IMR-90 (cell line): ENCODE data around the gene TPSAB1. TPM values are rescaled to one million over a fixed set of nuclear protein-coding genes. Genes with fewer than 3 reads are reported as not detected.
A peak's percentile ranks its signal among the peaks of the same experiment; 100 is the strongest.

Source experiments
- ATAC-seq: fragments of 200-7000 bp; cut with Tn5 transposase; 2 replicates; pipeline ENCODE4 v1.9.1; 2020; ENCODE audit warnings: low read depth, mild to moderate bottlenecking, moderate library complexity
- BruUV-seq: library from RNA; stranded (reverse); fragments of 400-500 nt; replicated peaks from 2 replicates; lab custom pipeline; 2021; lab: Mats Ljungman, UMichigan
- CTCF ChIA-PET: fragments of 300-600 bp; formaldehyde crosslinking; extraction: SDS; loops from one replicate; lab custom pipeline; 2021; ENCODE audit warnings: antibody characterized with exemption; lab: Yijun Ruan, JAX
- POLR2A ChIA-PET: fragments of 300-600 bp; sonication (Branson Sonifier 250); formaldehyde crosslinking; loops from one replicate; lab custom pipeline; 2022; ENCODE audit warnings: antibody characterized with exemption; ENCODE audit not compliant: unreplicated experiment; lab: Charles Lee
- DNase-seq: peaks from one replicate; pipeline ENCODE4 v3.0.0; 2013
- H2AFZ ChIP-seq: replicated peaks from 2 replicates; pipeline ENCODE3; 2013; ENCODE audit warnings: low read length, mild to moderate bottlenecking; ENCODE audit not compliant: poor library complexity
- H2AK5ac ChIP-seq: 2 replicates; pipeline ENCODE4 v1.6.1; 2013; ENCODE audit warnings: low read depth, low read length, inconsistent platforms
- H2AK9ac ChIP-seq: replicated peaks from 2 replicates; pipeline ENCODE3; 2013; ENCODE audit warnings: mild to moderate bottlenecking, low read depth, low read length, moderate library complexity; ENCODE audit not compliant: poor library complexity
- H2BK120ac ChIP-seq: 2 replicates; pipeline ENCODE4 v1.6.1; 2013; ENCODE audit warnings: low read depth, low read length, inconsistent platforms
- H2BK15ac ChIP-seq: 3 replicates; pipeline ENCODE4 v1.6.1; 2013; ENCODE audit warnings: low read depth, low read length, inconsistent platforms
- H2BK20ac ChIP-seq: 2 replicates; pipeline ENCODE4 v1.6.1; 2013; ENCODE audit warnings: low read depth, mild to moderate bottlenecking, inconsistent platforms, low read length, moderate library complexity
- H2BK5ac ChIP-seq: 2 replicates; pipeline ENCODE4 v1.6.1; 2013; ENCODE audit warnings: mild to moderate bottlenecking, low read depth, low read length, inconsistent platforms; ENCODE audit not compliant: poor library complexity, severe bottlenecking
- H3K14ac ChIP-seq: replicated peaks from 2 replicates; pipeline ENCODE4 v1.6.1; 2013; ENCODE audit warnings: low read depth, low read length, inconsistent platforms
- H3K18ac ChIP-seq: 2 replicates; pipeline ENCODE4 v1.6.1; 2013; ENCODE audit warnings: low read depth, low read length, control low read depth
- H3K23ac ChIP-seq: 2 replicates; pipeline ENCODE4 v1.6.1; 2013; ENCODE audit warnings: low read depth, low read length, inconsistent platforms
- H3K27ac ChIP-seq: 2 replicates; pipeline ENCODE4 v1.5.1; 2013; ENCODE audit warnings: mild to moderate bottlenecking, control low read depth, low read length; ENCODE audit not compliant: insufficient read depth
- H3K27me3 ChIP-seq: 2 replicates; pipeline ENCODE4 v1.6.1; 2013; ENCODE audit warnings: low read length; ENCODE audit not compliant: control insufficient read depth, insufficient read depth
- H3K36me3 ChIP-seq: 2 replicates; pipeline ENCODE4 v1.6.1; 2013; ENCODE audit warnings: low read length, mixed read lengths; ENCODE audit not compliant: control insufficient read depth, insufficient read depth
- H3K4ac ChIP-seq: 2 replicates; pipeline ENCODE4 v1.6.1; 2013; ENCODE audit warnings: low read depth, low read length, inconsistent platforms
- H3K4me1 ChIP-seq: 2 replicates; pipeline ENCODE4 v1.6.1; 2013; ENCODE audit warnings: low read length, mixed read lengths; ENCODE audit not compliant: control insufficient read depth, insufficient read depth
- H3K4me2 ChIP-seq: 2 replicates; pipeline ENCODE4 v1.6.1; 2013; ENCODE audit warnings: low read depth, mild to moderate bottlenecking, control low read depth, low read length, moderate library complexity
- H3K4me3 ChIP-seq: 2 replicates; pipeline ENCODE4 v1.5.1; 2013; ENCODE audit warnings: low read depth, mild to moderate bottlenecking, control low read depth, low read length, moderate library complexity; ENCODE audit not compliant: insufficient read depth
- H3K56ac ChIP-seq: 2 replicates; pipeline ENCODE4 v1.6.1; 2013; ENCODE audit warnings: low read length, inconsistent platforms; ENCODE audit not compliant: insufficient read depth; ENCODE audit errors: extremely low read depth
- H3K79me1 ChIP-seq, 2 experiments: 2 replicates each; pipeline ENCODE4 v1.6.1; 2013; ENCODE audit warnings: low read length in 2 of 2, inconsistent platforms in 1 of 2, low read depth in 1 of 2
- H3K9ac ChIP-seq: 2 replicates; pipeline ENCODE4 v1.6.1; 2013; ENCODE audit warnings: low read depth, low read length, control low read depth
- H3K9me1 ChIP-seq: 2 replicates; pipeline ENCODE4 v1.6.1; 2013; ENCODE audit warnings: low read length, inconsistent platforms; ENCODE audit not compliant: insufficient read depth
- H3K9me3 ChIP-seq: 2 replicates; pipeline ENCODE4 v1.6.1; 2013; ENCODE audit warnings: low read length; ENCODE audit not compliant: control insufficient read depth, insufficient read depth
- H4K20me1 ChIP-seq: 2 replicates; pipeline ENCODE4 v1.6.1; 2013; ENCODE audit warnings: low read length, inconsistent platforms; ENCODE audit not compliant: insufficient read depth
- H4K5ac ChIP-seq: 2 replicates; pipeline ENCODE4 v1.6.1; 2013; ENCODE audit warnings: mild to moderate bottlenecking, low read depth, low read length, control low read depth
- H4K8ac ChIP-seq, 2 experiments: 2 replicates each; pipeline ENCODE4 v1.6.1; 2013; ENCODE audit warnings: low read depth in 2 of 2, low read length in 2 of 2, control low read depth in 1 of 2, inconsistent platforms in 1 of 2
- H4K91ac ChIP-seq: 2 replicates; pipeline ENCODE4 v1.6.1; 2013; ENCODE audit warnings: low read depth, low read length, inconsistent platforms; ENCODE audit not compliant: insufficient read depth
- BHLHE40 ChIP-seq: fragments of 150-350 bp; IDR thresholded peaks from 2 replicates; pipeline ENCODE4 v1.6.1; 2016; ENCODE audit warnings: mild to moderate bottlenecking, low read depth, low read length
- CEBPB ChIP-seq: IDR thresholded peaks from 2 replicates; pipeline ENCODE4 v1.6.1; 2012; ENCODE audit warnings: low read depth, low read length, improper control_type of control experiment
- CHD1 ChIP-seq: IDR thresholded peaks from 2 replicates; pipeline ENCODE4 v1.6.1; 2012; ENCODE audit warnings: low read depth, low read length, improper control_type of control experiment
- FOS ChIP-seq: fragments of 150-350 bp; IDR thresholded peaks from 2 replicates; pipeline ENCODE4 v1.6.1; 2016; ENCODE audit warnings: low read depth, low read length
- MAFK ChIP-seq: IDR thresholded peaks from 2 replicates; pipeline ENCODE4 v1.6.1; 2012; ENCODE audit warnings: low read depth, low read length, improper control_type of control experiment
- MAZ ChIP-seq: IDR thresholded peaks from 2 replicates; pipeline ENCODE4 v1.6.1; 2012; ENCODE audit warnings: low read depth, mild to moderate bottlenecking, low read length, improper control_type of control experiment, moderate library complexity, borderline replicate concordance
- MXI1 ChIP-seq: IDR thresholded peaks from 2 replicates; pipeline ENCODE4 v1.6.1; 2012; ENCODE audit warnings: low read depth, mild to moderate bottlenecking, low read length, moderate library complexity, borderline replicate concordance
- NFE2L2 ChIP-seq: fragments of 150-350 bp; IDR thresholded peaks from 2 replicates; pipeline ENCODE4 v1.6.1; 2016; ENCODE audit warnings: low read depth, mild to moderate bottlenecking, low read length
- POLR2A ChIP-seq: IDR thresholded peaks from 2 replicates; pipeline ENCODE4 v1.6.1; 2012; ENCODE audit warnings: mild to moderate bottlenecking, low read depth, low read length
- RCOR1 ChIP-seq: IDR thresholded peaks from 2 replicates; pipeline ENCODE4 v1.6.1; 2012; ENCODE audit warnings: mild to moderate bottlenecking, low read length, improper control_type of control experiment; ENCODE audit not compliant: insufficient replicate concordance
- SMC3 ChIP-seq: fragments of 150-350 bp; IDR thresholded peaks from 2 replicates; pipeline ENCODE4 v1.6.1; 2016; ENCODE audit warnings: low read depth, mild to moderate bottlenecking, antibody characterized with exemption, low read length, moderate library complexity
- USF2 ChIP-seq: fragments of 150-350 bp; IDR thresholded peaks from 2 replicates; pipeline ENCODE4 v1.6.1; 2017; ENCODE audit warnings: mild to moderate bottlenecking, antibody characterized with exemption, low read length, low read depth
- WGBS, 2 experiments: methylation state at CpG; one replicate each; pipeline versions ENCODE4 v1.1.5 to v1.1.7; 2013; ENCODE audit warnings: missing lambda C conversion rate in 2 of 2; ENCODE audit not compliant: insufficient read length in 1 of 2; ENCODE audit errors: extremely low coverage in 2 of 2; 5-methylcytosine and 5-hydroxymethylcytosine counted together
- dilution Hi-C: fragments of 300-500 bp; cut with HindIII; formaldehyde crosslinking; loops from one replicate; pipeline ENCODE4 v1.14.3; 2018; ENCODE audit warnings: low sequenced_read_pairs; ENCODE audit not compliant: unreplicated experiment
- in situ Hi-C: fragments of 300-500 bp; cut with MboI; formaldehyde crosslinking; loops from 3 replicates; pipeline ENCODE4 v1.14.3; 2019; ENCODE audit warnings: low sequenced_read_pairs, inconsistent platforms, mixed read lengths
- intact Hi-C: fragments of 100-400 bp; cut with micrococcal nuclease; formaldehyde crosslinking; loops from 2 replicates; pipeline ENCODE4 v1.10.0; 2022
- polyA plus RNA-seq, 3 experiments: library from polyadenylated mRNA; depleted of rRNA; stranded (reverse); fragments of >200 nt; gene quantifications; 2 replicates each; pipeline ENCODE4 v1.2.3, GENCODE V29; 2012; ENCODE audit warnings: low replicate concordance in 1 of 3
- total RNA-seq: library from RNA; depleted of rRNA; stranded (reverse); fragments of >200 nt; gene quantifications from 2 replicates; pipeline ENCODE4 v1.2.3, GENCODE V29; 2012
- TF ChIP-seq, protein P1 (sequence below): conservative IDR thresholded peaks from 2 replicates; pipeline ENCODE4 v1.5.1; 2012; ENCODE audit warnings: mild to moderate bottlenecking, low read depth, low read length, improper control_type of control experiment

Gene TPSAB1
- total and polyA plus RNA-seq, 2 of the 4 experiments (the other 2 are of a cell fraction) = not detected

DNA sequence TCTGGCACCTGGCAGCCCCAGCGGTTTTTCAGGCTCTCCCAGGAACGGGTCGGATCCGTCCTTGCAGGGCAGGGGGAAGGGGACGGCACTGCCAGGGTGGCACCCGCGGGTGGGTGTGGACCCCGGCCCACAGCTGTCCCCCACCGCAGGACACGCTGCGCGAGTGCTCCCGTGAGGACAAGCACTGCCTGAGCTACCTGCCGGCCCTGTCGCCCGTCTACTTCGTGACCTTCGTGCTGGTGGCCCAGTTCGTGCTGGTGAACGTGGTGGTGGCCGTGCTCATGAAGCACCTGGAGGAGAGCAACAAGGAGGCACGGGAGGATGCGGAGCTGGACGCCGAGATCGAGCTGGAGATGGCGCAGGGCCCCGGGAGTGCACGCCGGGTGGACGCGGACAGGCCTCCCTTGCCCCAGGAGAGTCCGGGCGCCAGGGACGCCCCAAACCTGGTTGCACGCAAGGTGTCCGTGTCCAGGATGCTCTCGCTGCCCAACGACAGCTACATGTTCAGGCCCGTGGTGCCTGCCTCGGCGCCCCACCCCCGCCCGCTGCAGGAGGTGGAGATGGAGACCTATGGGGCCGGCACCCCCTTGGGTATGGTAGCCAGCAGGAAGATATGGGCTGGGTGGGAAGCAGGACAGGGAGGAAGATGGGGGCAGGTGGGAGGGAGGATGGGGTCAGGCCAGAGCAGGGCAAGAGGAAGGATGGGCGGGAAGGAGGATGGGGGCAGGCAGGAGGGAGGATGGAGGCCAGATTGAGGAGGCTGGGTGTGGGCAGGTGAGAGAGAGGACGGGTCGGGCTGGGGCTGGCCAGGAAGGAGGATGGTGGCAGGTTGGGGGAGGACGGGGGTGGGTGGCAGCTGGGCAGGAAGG lies 22.2 kb upstream of the TPSAB1 start:
- no peak overlapping the region for H2AK5ac ChIP-seq
- no peak overlapping the region for H2BK20ac ChIP-seq
- H4K5ac ChIP-seq = no peak overlapping the region
- H3K9me1 ChIP-seq = no peaks in the 10 kb centered on the region
- no peak overlapping the region for H3K23ac ChIP-seq
- ATAC-seq (no peak), DNase-seq (no peak)
- H3K4ac ChIP-seq = no peak overlapping the region
- no peaks in the 10 kb centered on the region for H4K20me1 ChIP-seq
- dilution Hi-C loops (no loop called here), intact Hi-C loops (no loop called here), in situ Hi-C loops (loop anchor here (25.0 kb wide), 1 partner anchor 406 kb away; the partner anchor contains the start of gene GNG13)
- no peak overlapping the region for H3K56ac ChIP-seq
- no peak overlapping the region for H3K14ac ChIP-seq
- POLR2A ChIA-PET = no interaction called here
- no peak overlapping the region for H3K18ac ChIP-seq
- no peak overlapping the region for H2BK5ac ChIP-seq
- no peak overlapping the region for H2AK9ac ChIP-seq
- no peaks in the 10 kb centered on the region for H3K27me3 ChIP-seq
- no peak overlapping the region for H3K4me2 ChIP-seq
- H4K91ac ChIP-seq = no peak overlapping the region
- peaks cover 2% of the 10 kb centered on the region; the same call in 1 of the 2 replicates for H3K36me3 ChIP-seq
- BruUV-seq = no TSS peak
- peak overlapping the region; percentile 11 for H2AFZ ChIP-seq
- no peaks in the 10 kb centered on the region for H3K79me1 ChIP-seq
- no peaks in the 10 kb centered on the region for H3K4me1 ChIP-seq
- H3K4me3 ChIP-seq = no peak overlapping the region
- no peak overlapping the region for H4K8ac ChIP-seq
- TF ChIP-seq CHD1 = no peak
- TF ChIP-seq POLR2A = no peak
- no peak for TF ChIP-seq USF2
- TF ChIP-seq NFE2L2 = no peak
- TF ChIP-seq RCOR1 = no peak
- TF ChIP-seq SMC3 = no peak
- no peak for TF ChIP-seq CEBPB
- no peak for TF ChIP-seq MXI1
- no peak for TF ChIP-seq MAZ
- TF ChIP-seq, protein P1, sequence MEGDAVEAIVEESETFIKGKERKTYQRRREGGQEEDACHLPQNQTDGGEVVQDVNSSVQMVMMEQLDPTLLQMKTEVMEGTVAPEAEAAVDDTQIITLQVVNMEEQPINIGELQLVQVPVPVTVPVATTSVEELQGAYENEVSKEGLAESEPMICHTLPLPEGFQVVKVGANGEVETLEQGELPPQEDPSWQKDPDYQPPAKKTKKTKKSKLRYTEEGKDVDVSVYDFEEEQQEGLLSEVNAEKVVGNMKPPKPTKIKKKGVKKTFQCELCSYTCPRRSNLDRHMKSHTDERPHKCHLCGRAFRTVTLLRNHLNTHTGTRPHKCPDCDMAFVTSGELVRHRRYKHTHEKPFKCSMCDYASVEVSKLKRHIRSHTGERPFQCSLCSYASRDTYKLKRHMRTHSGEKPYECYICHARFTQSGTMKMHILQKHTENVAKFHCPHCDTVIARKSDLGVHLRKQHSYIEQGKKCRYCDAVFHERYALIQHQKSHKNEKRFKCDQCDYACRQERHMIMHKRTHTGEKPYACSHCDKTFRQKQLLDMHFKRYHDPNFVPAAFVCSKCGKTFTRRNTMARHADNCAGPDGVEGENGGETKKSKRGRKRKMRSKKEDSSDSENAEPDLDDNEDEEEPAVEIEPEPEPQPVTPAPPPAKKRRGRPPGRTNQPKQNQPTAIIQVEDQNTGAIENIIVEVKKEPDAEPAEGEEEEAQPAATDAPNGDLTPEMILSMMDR = no peak
- no peak for TF ChIP-seq FOS
- no peak for TF ChIP-seq BHLHE40
- no peak for TF ChIP-seq MAFK
- WGBS, 2 experiments = 85% methylated on average over 24 of the region's 49 CpGs; no CpG with 5 or more reads in 1 of the 2 experiments
- no peak overlapping the region for H2BK120ac ChIP-seq
- H2BK15ac ChIP-seq = no peak overlapping the region
- H3K27ac ChIP-seq = no peak overlapping the region
- no peaks in the 10 kb centered on the region for H3K9me3 ChIP-seq
- H3K9ac ChIP-seq = no peak overlapping the region
- CTCF ChIA-PET = no interaction called here
